IMR-90 (cell line): ENCODE results near the gene NHSL2. TPM values are rescaled to one million over a fixed set of nuclear protein-coding genes. Genes with fewer than 3 reads are reported as not detected.

Experiments
- ATAC-seq: fragments of 200-7000 bp; cut with Tn5 transposase; 2 replicates; pipeline ENCODE4 v1.9.1; 2020; ENCODE audit warnings: low read depth, mild to moderate bottlenecking, moderate library complexity
- BruUV-seq: library from RNA; stranded (reverse); fragments of 400-500 nt; replicated peaks from 2 replicates; lab custom pipeline; 2021; lab: Mats Ljungman, UMichigan
- CTCF ChIA-PET: fragments of 300-600 bp; formaldehyde crosslinking; extraction: SDS; loops from one replicate; lab custom pipeline; 2021; ENCODE audit warnings: antibody characterized with exemption; lab: Yijun Ruan, JAX
- POLR2A ChIA-PET: fragments of 300-600 bp; sonication (Branson Sonifier 250); formaldehyde crosslinking; loops from one replicate; lab custom pipeline; 2022; ENCODE audit warnings: antibody characterized with exemption; ENCODE audit not compliant: unreplicated experiment; lab: Charles Lee
- DNase-seq: peaks from one replicate; pipeline ENCODE4 v3.0.0; 2013
- H2AFZ ChIP-seq: replicated peaks from 2 replicates; pipeline ENCODE3; 2013; ENCODE audit warnings: low read length, mild to moderate bottlenecking; ENCODE audit not compliant: poor library complexity
- H2AK5ac ChIP-seq: 2 replicates; pipeline ENCODE4 v1.6.1; 2013; ENCODE audit warnings: low read depth, low read length, inconsistent platforms
- H2AK9ac ChIP-seq: replicated peaks from 2 replicates; pipeline ENCODE3; 2013; ENCODE audit warnings: mild to moderate bottlenecking, low read depth, low read length, moderate library complexity; ENCODE audit not compliant: poor library complexity
- H2BK120ac ChIP-seq: 2 replicates; pipeline ENCODE4 v1.6.1; 2013; ENCODE audit warnings: low read depth, low read length, inconsistent platforms
- H2BK15ac ChIP-seq: 3 replicates; pipeline ENCODE4 v1.6.1; 2013; ENCODE audit warnings: low read depth, low read length, inconsistent platforms
- H2BK20ac ChIP-seq: 2 replicates; pipeline ENCODE4 v1.6.1; 2013; ENCODE audit warnings: low read depth, mild to moderate bottlenecking, inconsistent platforms, low read length, moderate library complexity
- H2BK5ac ChIP-seq: 2 replicates; pipeline ENCODE4 v1.6.1; 2013; ENCODE audit warnings: mild to moderate bottlenecking, low read depth, low read length, inconsistent platforms; ENCODE audit not compliant: poor library complexity, severe bottlenecking
- H3K14ac ChIP-seq: replicated peaks from 2 replicates; pipeline ENCODE4 v1.6.1; 2013; ENCODE audit warnings: low read depth, low read length, inconsistent platforms
- H3K18ac ChIP-seq: 2 replicates; pipeline ENCODE4 v1.6.1; 2013; ENCODE audit warnings: low read depth, low read length, control low read depth
- H3K23ac ChIP-seq: 2 replicates; pipeline ENCODE4 v1.6.1; 2013; ENCODE audit warnings: low read depth, low read length, inconsistent platforms
- H3K27ac ChIP-seq: 2 replicates; pipeline ENCODE4 v1.5.1; 2013; ENCODE audit warnings: mild to moderate bottlenecking, control low read depth, low read length; ENCODE audit not compliant: insufficient read depth
- H3K27me3 ChIP-seq: 2 replicates; pipeline ENCODE4 v1.6.1; 2013; ENCODE audit warnings: low read length; ENCODE audit not compliant: control insufficient read depth, insufficient read depth
- H3K36me3 ChIP-seq: 2 replicates; pipeline ENCODE4 v1.6.1; 2013; ENCODE audit warnings: low read length, mixed read lengths; ENCODE audit not compliant: control insufficient read depth, insufficient read depth
- H3K4ac ChIP-seq: 2 replicates; pipeline ENCODE4 v1.6.1; 2013; ENCODE audit warnings: low read depth, low read length, inconsistent platforms
- H3K4me1 ChIP-seq: 2 replicates; pipeline ENCODE4 v1.6.1; 2013; ENCODE audit warnings: low read length, mixed read lengths; ENCODE audit not compliant: control insufficient read depth, insufficient read depth
- H3K4me2 ChIP-seq: 2 replicates; pipeline ENCODE4 v1.6.1; 2013; ENCODE audit warnings: low read depth, mild to moderate bottlenecking, control low read depth, low read length, moderate library complexity
- H3K4me3 ChIP-seq: 2 replicates; pipeline ENCODE4 v1.5.1; 2013; ENCODE audit warnings: low read depth, mild to moderate bottlenecking, control low read depth, low read length, moderate library complexity; ENCODE audit not compliant: insufficient read depth
- H3K56ac ChIP-seq: 2 replicates; pipeline ENCODE4 v1.6.1; 2013; ENCODE audit warnings: low read length, inconsistent platforms; ENCODE audit not compliant: insufficient read depth; ENCODE audit errors: extremely low read depth
- H3K79me1 ChIP-seq, 2 experiments: 2 replicates each; pipeline ENCODE4 v1.6.1; 2013; ENCODE audit warnings: low read length in 2 of 2, inconsistent platforms in 1 of 2, low read depth in 1 of 2
- H3K9ac ChIP-seq: 2 replicates; pipeline ENCODE4 v1.6.1; 2013; ENCODE audit warnings: low read depth, low read length, control low read depth
- H3K9me1 ChIP-seq: 2 replicates; pipeline ENCODE4 v1.6.1; 2013; ENCODE audit warnings: low read length, inconsistent platforms; ENCODE audit not compliant: insufficient read depth
- H3K9me3 ChIP-seq: 2 replicates; pipeline ENCODE4 v1.6.1; 2013; ENCODE audit warnings: low read length; ENCODE audit not compliant: control insufficient read depth, insufficient read depth
- H4K20me1 ChIP-seq: 2 replicates; pipeline ENCODE4 v1.6.1; 2013; ENCODE audit warnings: low read length, inconsistent platforms; ENCODE audit not compliant: insufficient read depth
- H4K5ac ChIP-seq: 2 replicates; pipeline ENCODE4 v1.6.1; 2013; ENCODE audit warnings: mild to moderate bottlenecking, low read depth, low read length, control low read depth
- H4K8ac ChIP-seq, 2 experiments: 2 replicates each; pipeline ENCODE4 v1.6.1; 2013; ENCODE audit warnings: low read depth in 2 of 2, low read length in 2 of 2, control low read depth in 1 of 2, inconsistent platforms in 1 of 2
- H4K91ac ChIP-seq: 2 replicates; pipeline ENCODE4 v1.6.1; 2013; ENCODE audit warnings: low read depth, low read length, inconsistent platforms; ENCODE audit not compliant: insufficient read depth
- BHLHE40 ChIP-seq: fragments of 150-350 bp; IDR thresholded peaks from 2 replicates; pipeline ENCODE4 v1.6.1; 2016; ENCODE audit warnings: mild to moderate bottlenecking, low read depth, low read length
- CEBPB ChIP-seq: IDR thresholded peaks from 2 replicates; pipeline ENCODE4 v1.6.1; 2012; ENCODE audit warnings: low read depth, low read length, improper control_type of control experiment
- CHD1 ChIP-seq: IDR thresholded peaks from 2 replicates; pipeline ENCODE4 v1.6.1; 2012; ENCODE audit warnings: low read depth, low read length, improper control_type of control experiment
- FOS ChIP-seq: fragments of 150-350 bp; IDR thresholded peaks from 2 replicates; pipeline ENCODE4 v1.6.1; 2016; ENCODE audit warnings: low read depth, low read length
- MAFK ChIP-seq: IDR thresholded peaks from 2 replicates; pipeline ENCODE4 v1.6.1; 2012; ENCODE audit warnings: low read depth, low read length, improper control_type of control experiment
- MAZ ChIP-seq: IDR thresholded peaks from 2 replicates; pipeline ENCODE4 v1.6.1; 2012; ENCODE audit warnings: low read depth, mild to moderate bottlenecking, low read length, improper control_type of control experiment, moderate library complexity, borderline replicate concordance
- MXI1 ChIP-seq: IDR thresholded peaks from 2 replicates; pipeline ENCODE4 v1.6.1; 2012; ENCODE audit warnings: low read depth, mild to moderate bottlenecking, low read length, moderate library complexity, borderline replicate concordance
- NFE2L2 ChIP-seq: fragments of 150-350 bp; IDR thresholded peaks from 2 replicates; pipeline ENCODE4 v1.6.1; 2016; ENCODE audit warnings: low read depth, mild to moderate bottlenecking, low read length
- POLR2A ChIP-seq: IDR thresholded peaks from 2 replicates; pipeline ENCODE4 v1.6.1; 2012; ENCODE audit warnings: mild to moderate bottlenecking, low read depth, low read length
- RAD21 ChIP-seq: IDR thresholded peaks from 2 replicates; pipeline ENCODE4 v1.6.1; 2012; ENCODE audit warnings: low read length, improper control_type of control experiment
- RCOR1 ChIP-seq: IDR thresholded peaks from 2 replicates; pipeline ENCODE4 v1.6.1; 2012; ENCODE audit warnings: mild to moderate bottlenecking, low read length, improper control_type of control experiment; ENCODE audit not compliant: insufficient replicate concordance
- RFX5 ChIP-seq: IDR thresholded peaks from 2 replicates; pipeline ENCODE4 v1.8.0; 2012; ENCODE audit warnings: low read depth, mild to moderate bottlenecking, low read length, moderate library complexity
- WGBS, 2 experiments: methylation state at CpG; one replicate each; pipeline versions ENCODE4 v1.1.5 to v1.1.7; 2013; ENCODE audit warnings: missing lambda C conversion rate in 2 of 2; ENCODE audit not compliant: insufficient read length in 1 of 2; ENCODE audit errors: extremely low coverage in 2 of 2; 5-methylcytosine and 5-hydroxymethylcytosine counted together
- dilution Hi-C: fragments of 300-500 bp; cut with HindIII; formaldehyde crosslinking; loops from one replicate; pipeline ENCODE4 v1.14.3; 2018; ENCODE audit warnings: low sequenced_read_pairs; ENCODE audit not compliant: unreplicated experiment
- in situ Hi-C: fragments of 300-500 bp; cut with MboI; formaldehyde crosslinking; loops from 3 replicates; pipeline ENCODE4 v1.14.3; 2019; ENCODE audit warnings: low sequenced_read_pairs, inconsistent platforms, mixed read lengths
- intact Hi-C: fragments of 100-400 bp; cut with micrococcal nuclease; formaldehyde crosslinking; loops from 2 replicates; pipeline ENCODE4 v1.10.0; 2022
- polyA plus RNA-seq, 3 experiments: library from polyadenylated mRNA; depleted of rRNA; stranded (reverse); fragments of >200 nt; gene quantifications; 2 replicates each; pipeline ENCODE4 v1.2.3, GENCODE V29; 2012; ENCODE audit warnings: low replicate concordance in 1 of 3
- total RNA-seq: library from RNA; depleted of rRNA; stranded (reverse); fragments of >200 nt; gene quantifications from 2 replicates; pipeline ENCODE4 v1.2.3, GENCODE V29; 2012
- TF ChIP-seq, protein P1 (sequence below): conservative IDR thresholded peaks from 2 replicates; pipeline ENCODE4 v1.5.1; 2012; ENCODE audit warnings: mild to moderate bottlenecking, low read depth, low read length, improper control_type of control experiment
- TF ChIP-seq, protein P2 (sequence below): fragments of 150-350 bp; IDR thresholded peaks from 2 replicates; pipeline ENCODE4 v1.6.1; 2016; ENCODE audit warnings: low read depth, mild to moderate bottlenecking, low read length, moderate library complexity, borderline replicate concordance

The NHSL2 gene
- total and polyA plus RNA-seq, 2 of the 4 experiments (the other 2 are of a cell fraction): 0.72 to 0.75 TPM

DNA sequence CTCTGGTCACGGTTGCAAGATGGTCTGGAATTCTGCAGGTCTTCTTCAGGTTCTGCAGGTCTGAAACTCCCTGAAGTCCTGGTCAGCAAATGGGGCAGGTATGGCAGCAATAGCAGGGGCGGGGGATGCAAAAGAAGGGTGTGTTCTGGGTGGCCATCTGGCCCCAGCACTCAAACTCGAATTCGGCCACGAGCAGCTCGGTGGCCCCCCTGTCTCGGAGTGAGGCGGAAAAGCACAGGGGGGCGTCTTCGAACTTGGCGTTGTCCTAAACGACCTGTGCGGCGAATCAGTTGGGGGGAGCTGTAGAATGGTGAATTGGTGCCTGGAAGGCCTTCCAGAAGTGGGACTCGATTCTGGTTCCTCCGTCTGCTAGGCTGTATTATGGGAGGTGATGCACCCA, 219.0 kb downstream of the NHSL2 start:
- Histone ChIP-seq H3K18ac (no peak overlapping the region), H2BK20ac (no peak overlapping the region), H3K9me3 (peaks cover 4% of the 10 kb centered on the region; the same call in 1 of the 2 replicates), H4K91ac (no peak overlapping the region), H2BK5ac (no peak overlapping the region), H3K4me2 (no peak overlapping the region), H3K14ac (no peak overlapping the region), H2AK5ac (no peak overlapping the region), H3K23ac (no peak overlapping the region), H2BK15ac (no peak overlapping the region), H2AK9ac (no peak overlapping the region), H3K79me1 (no peaks in the 10 kb centered on the region), H3K36me3 (no peaks in the 10 kb centered on the region), H3K4ac (no peak overlapping the region), H2AFZ (no peak overlapping the region), H3K4me3 (no peak overlapping the region), H3K9ac (no peak overlapping the region), H3K27ac (no peak overlapping the region), H2BK120ac (no peak overlapping the region), H3K56ac (no peak overlapping the region), H3K27me3 (peaks cover 50% of the 10 kb centered on the region), H4K20me1 (no peaks in the 10 kb centered on the region), H4K8ac (no peak overlapping the region), H4K5ac (no peak overlapping the region), H3K4me1 (peaks cover 2% of the 10 kb centered on the region; the same call in 1 of the 2 replicates), H3K9me1 (no peaks in the 10 kb centered on the region)
- no peak for ATAC-seq
- TF ChIP-seq NFE2L2 (no peak), MAZ (no peak), CHD1 (no peak), RCOR1 (no peak), CEBPB (no peak), RFX5 (no peak), FOS (no peak), BHLHE40 (no peak), MAFK (no peak), RAD21 (no peak), MXI1 (no peak), POLR2A (no peak)
- TF ChIP-seq, protein P1, sequence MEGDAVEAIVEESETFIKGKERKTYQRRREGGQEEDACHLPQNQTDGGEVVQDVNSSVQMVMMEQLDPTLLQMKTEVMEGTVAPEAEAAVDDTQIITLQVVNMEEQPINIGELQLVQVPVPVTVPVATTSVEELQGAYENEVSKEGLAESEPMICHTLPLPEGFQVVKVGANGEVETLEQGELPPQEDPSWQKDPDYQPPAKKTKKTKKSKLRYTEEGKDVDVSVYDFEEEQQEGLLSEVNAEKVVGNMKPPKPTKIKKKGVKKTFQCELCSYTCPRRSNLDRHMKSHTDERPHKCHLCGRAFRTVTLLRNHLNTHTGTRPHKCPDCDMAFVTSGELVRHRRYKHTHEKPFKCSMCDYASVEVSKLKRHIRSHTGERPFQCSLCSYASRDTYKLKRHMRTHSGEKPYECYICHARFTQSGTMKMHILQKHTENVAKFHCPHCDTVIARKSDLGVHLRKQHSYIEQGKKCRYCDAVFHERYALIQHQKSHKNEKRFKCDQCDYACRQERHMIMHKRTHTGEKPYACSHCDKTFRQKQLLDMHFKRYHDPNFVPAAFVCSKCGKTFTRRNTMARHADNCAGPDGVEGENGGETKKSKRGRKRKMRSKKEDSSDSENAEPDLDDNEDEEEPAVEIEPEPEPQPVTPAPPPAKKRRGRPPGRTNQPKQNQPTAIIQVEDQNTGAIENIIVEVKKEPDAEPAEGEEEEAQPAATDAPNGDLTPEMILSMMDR: no peak
- TF ChIP-seq, protein P2, sequence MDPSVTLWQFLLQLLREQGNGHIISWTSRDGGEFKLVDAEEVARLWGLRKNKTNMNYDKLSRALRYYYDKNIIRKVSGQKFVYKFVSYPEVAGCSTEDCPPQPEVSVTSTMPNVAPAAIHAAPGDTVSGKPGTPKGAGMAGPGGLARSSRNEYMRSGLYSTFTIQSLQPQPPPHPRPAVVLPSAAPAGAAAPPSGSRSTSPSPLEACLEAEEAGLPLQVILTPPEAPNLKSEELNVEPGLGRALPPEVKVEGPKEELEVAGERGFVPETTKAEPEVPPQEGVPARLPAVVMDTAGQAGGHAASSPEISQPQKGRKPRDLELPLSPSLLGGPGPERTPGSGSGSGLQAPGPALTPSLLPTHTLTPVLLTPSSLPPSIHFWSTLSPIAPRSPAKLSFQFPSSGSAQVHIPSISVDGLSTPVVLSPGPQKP: no peak
- WGBS, 2 experiments: 80% methylated on average over 2 of the region's 16 CpGs; no CpG with 5 or more reads in 1 of the 2 experiments
- intact Hi-C loops (no loop called here), dilution Hi-C loops (no loop called here), in situ Hi-C loops (loop anchor here (5.0 kb wide), 1 partner anchor 107 kb away; no protein-coding TSS in a partner anchor)
- CTCF ChIA-PET: no interaction called here
- BruUV-seq: no TSS peak
- POLR2A ChIA-PET: interaction anchor here (0.7 kb wide), 1 partner anchor 237 kb away, joined by 3 read pairs; no protein-coding TSS in a partner anchor
- no peak for DNase-seq
